ENCODE results near the gene IMMT. TPM values are rescaled to one million over a fixed set of nuclear protein-coding genes. Genes with fewer than 3 reads are reported as not detected.
A peak's percentile ranks its signal among the peaks of the same experiment; 100 is the strongest.
"Not testable (repeated sequence)": the region's sequence is repeated elsewhere in the genome, so short reads cannot be mapped to it uniquely, and the experiment has no call there.

IMMT gene
- polyA plus RNA-seq (2012; ENCODE audit: low read depth, missing spikeins): 77.0 TPM

- DNase-seq (ENCODE audit: insufficient read length, low spot score) (peak; percentile 69), FAIRE-seq (peak; percentile 99)
- peak; percentile 29; the same call in 1 of the 2 replicates for TF ChIP-seq POU2F2 (IDR thresholded peaks at IDR 0.05; ENCODE audit: low read depth, low read length)
- TF ChIP-seq POLR2AphosphoS5 (IDR thresholded peaks at IDR 0.05; ENCODE audit: low read depth, low read length): peak; percentile 68
- no peak for TF ChIP-seq PAX5 (IDR thresholded peaks at IDR 0.05; ENCODE audit: insufficient read depth, low read length, severe bottlenecking)
- peak; percentile 92 for TF ChIP-seq POLR2A (IDR thresholded peaks at IDR 0.05; ENCODE audit: low read depth, low read length)
- TF ChIP-seq TAF1 (IDR thresholded peaks at IDR 0.05; ENCODE audit: low read depth, low read length): peak; percentile 72
- TF ChIP-seq SPI1 (IDR thresholded peaks at IDR 0.05; ENCODE audit: low read depth, low read length): no peak
Observed at GRCh38 chr2:86195055-86195807, at the start of gene IMMT. Gene IMMT, minus strand, starts transcription at chr2:86195462. Its CDS starts 80 bp downstream, at chr2:86195382.

GRCh38 chr2:86244781-86245180, 49.5 kb upstream of the IMMT start:
- FAIRE-seq; DNase-seq (ENCODE audit: insufficient read length, low spot score): not testable (repeated sequence)

GRCh38 chr2:86243950-86244733, 48.9 kb upstream of the IMMT start:
- DNase-seq (ENCODE audit: insufficient read length, low spot score): no peak
- no peak for TF ChIP-seq SPI1 (IDR thresholded peaks at IDR 0.05; ENCODE audit: low read depth, low read length)
- no peak for TF ChIP-seq PAX5 (IDR thresholded peaks at IDR 0.05; ENCODE audit: insufficient read depth, low read length, severe bottlenecking)
- no peak for TF ChIP-seq POLR2A (IDR thresholded peaks at IDR 0.05; ENCODE audit: low read depth, low read length)
- TF ChIP-seq TAF1 (IDR thresholded peaks at IDR 0.05; ENCODE audit: low read depth, low read length): no peak
- TF ChIP-seq POLR2AphosphoS5 (IDR thresholded peaks at IDR 0.05; ENCODE audit: low read depth, low read length): no peak
- TF ChIP-seq POU2F2 (IDR thresholded peaks at IDR 0.05; ENCODE audit: low read depth, low read length): no peak
- peak; percentile 59 for FAIRE-seq

GRCh38 chr2:86243272-86243671, 48.0 kb upstream of the IMMT start:
- no peak for TF ChIP-seq POLR2A (IDR thresholded peaks at IDR 0.05; ENCODE audit: low read depth, low read length)
- no peak for TF ChIP-seq TAF1 (IDR thresholded peaks at IDR 0.05; ENCODE audit: low read depth, low read length)
- TF ChIP-seq POLR2AphosphoS5 (IDR thresholded peaks at IDR 0.05; ENCODE audit: low read depth, low read length): no peak
- no peak for TF ChIP-seq POU2F2 (IDR thresholded peaks at IDR 0.05; ENCODE audit: low read depth, low read length)
- no peak for TF ChIP-seq PAX5 (IDR thresholded peaks at IDR 0.05; ENCODE audit: insufficient read depth, low read length, severe bottlenecking)
- TF ChIP-seq SPI1 (IDR thresholded peaks at IDR 0.05; ENCODE audit: low read depth, low read length): no peak
- FAIRE-seq: no peak
- DNase-seq (ENCODE audit: insufficient read length, low spot score): no peak

DNA sequence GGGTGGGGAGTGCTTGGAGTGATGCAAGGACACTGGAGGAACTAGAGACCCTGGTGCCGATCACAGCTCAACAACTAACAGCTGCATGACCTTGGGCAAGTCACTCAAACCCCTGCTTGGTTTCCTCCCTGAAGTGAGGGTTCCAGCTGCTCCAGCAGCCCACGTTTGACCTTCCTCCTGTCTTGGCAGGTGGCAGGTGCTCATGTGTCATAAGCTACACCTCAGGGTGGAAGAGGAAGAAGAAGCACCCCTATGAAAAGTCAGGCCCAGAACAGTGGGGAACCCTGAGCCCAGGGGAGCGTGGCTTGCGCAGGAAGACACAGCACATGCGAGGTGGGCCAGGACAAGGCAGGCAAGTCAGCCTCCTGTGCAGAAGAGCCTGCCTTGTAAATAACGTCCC, 46.3 kb upstream of the IMMT start:
- DNase-seq (ENCODE audit: insufficient read length, low spot score) (no peak), FAIRE-seq (no peak)
- TF ChIP-seq PAX5 (IDR thresholded peaks at IDR 0.05; ENCODE audit: insufficient read depth, low read length, severe bottlenecking) (no peak), POU2F2 (IDR thresholded peaks at IDR 0.05; ENCODE audit: low read depth, low read length) (no peak), SPI1 (IDR thresholded peaks at IDR 0.05; ENCODE audit: low read depth, low read length) (no peak), POLR2A (IDR thresholded peaks at IDR 0.05; ENCODE audit: low read depth, low read length) (no peak), POLR2AphosphoS5 (IDR thresholded peaks at IDR 0.05; ENCODE audit: low read depth, low read length) (no peak), TAF1 (IDR thresholded peaks at IDR 0.05; ENCODE audit: low read depth, low read length) (no peak)

DNA sequence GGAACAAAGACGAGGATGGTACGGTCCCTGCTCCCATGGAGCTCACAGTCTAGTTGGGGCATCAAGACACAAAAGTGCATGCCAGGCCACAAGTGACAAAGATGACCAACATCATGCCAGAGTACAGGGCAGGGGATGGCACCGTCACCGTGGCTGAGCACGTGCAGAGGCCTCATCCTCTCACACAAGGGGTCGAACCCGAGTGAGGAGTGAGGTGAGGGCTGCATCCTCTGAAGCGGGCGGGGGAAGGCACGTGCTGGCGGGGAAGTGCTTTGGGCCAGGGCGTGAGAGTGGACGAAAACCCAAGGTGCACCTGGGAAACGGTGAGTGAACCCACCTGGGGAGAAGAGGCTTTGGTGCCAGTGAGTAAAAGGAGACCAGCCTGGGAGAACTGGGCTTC, 45.0 kb upstream of the IMMT start:
- DNase-seq (ENCODE audit: insufficient read length, low spot score) (no peak), FAIRE-seq (peak; percentile 28)

GRCh38 chr2:86239745-86240144, 44.5 kb upstream of the IMMT start:
- TF ChIP-seq POU2F2 (IDR thresholded peaks at IDR 0.05; ENCODE audit: low read depth, low read length) (no peak), PAX5 (IDR thresholded peaks at IDR 0.05; ENCODE audit: insufficient read depth, low read length, severe bottlenecking) (no peak), POLR2AphosphoS5 (IDR thresholded peaks at IDR 0.05; ENCODE audit: low read depth, low read length) (no peak), POLR2A (IDR thresholded peaks at IDR 0.05; ENCODE audit: low read depth, low read length) (no peak), TAF1 (IDR thresholded peaks at IDR 0.05; ENCODE audit: low read depth, low read length) (no peak), SPI1 (IDR thresholded peaks at IDR 0.05; ENCODE audit: low read depth, low read length) (no peak)
- FAIRE-seq: no peak
- no peak for DNase-seq (ENCODE audit: insufficient read length, low spot score)

More for the DNA sequence above, 45.0 kb upstream of the IMMT start:
- TF ChIP-seq POU2F2 (IDR thresholded peaks at IDR 0.05; ENCODE audit: low read depth, low read length) (no peak), PAX5 (IDR thresholded peaks at IDR 0.05; ENCODE audit: insufficient read depth, low read length, severe bottlenecking) (no peak), TAF1 (IDR thresholded peaks at IDR 0.05; ENCODE audit: low read depth, low read length) (no peak), POLR2AphosphoS5 (IDR thresholded peaks at IDR 0.05; ENCODE audit: low read depth, low read length) (no peak), POLR2A (IDR thresholded peaks at IDR 0.05; ENCODE audit: low read depth, low read length) (no peak), SPI1 (IDR thresholded peaks at IDR 0.05; ENCODE audit: low read depth, low read length) (no peak)

DNA sequence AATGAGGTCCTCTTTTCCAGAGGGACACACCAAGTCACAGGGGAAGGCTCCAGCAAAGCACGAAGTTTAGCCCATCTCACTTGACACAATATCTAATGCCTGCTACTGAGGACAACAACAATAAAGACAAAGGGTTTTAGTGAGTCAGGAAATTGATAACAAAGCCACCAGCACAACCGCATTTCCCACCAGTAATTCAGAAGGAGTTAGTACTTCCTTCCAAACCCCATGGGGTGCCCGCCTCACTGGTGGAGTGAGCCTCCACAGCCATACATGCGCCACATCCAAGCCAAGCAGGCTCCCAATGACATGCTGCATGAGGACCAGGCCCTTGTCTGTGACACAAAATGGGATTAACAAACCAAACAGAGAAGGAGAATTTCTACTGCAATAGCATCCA, 44.1 kb upstream of the IMMT start:
- TF ChIP-seq POLR2A (IDR thresholded peaks at IDR 0.05; ENCODE audit: low read depth, low read length) (no peak), PAX5 (IDR thresholded peaks at IDR 0.05; ENCODE audit: insufficient read depth, low read length, severe bottlenecking) (no peak), TAF1 (IDR thresholded peaks at IDR 0.05; ENCODE audit: low read depth, low read length) (no peak), POLR2AphosphoS5 (IDR thresholded peaks at IDR 0.05; ENCODE audit: low read depth, low read length) (no peak), SPI1 (IDR thresholded peaks at IDR 0.05; ENCODE audit: low read depth, low read length) (no peak), POU2F2 (IDR thresholded peaks at IDR 0.05; ENCODE audit: low read depth, low read length) (no peak)
- no peak for DNase-seq (ENCODE audit: insufficient read length, low spot score)
- peak; percentile 33 for FAIRE-seq

GRCh38 chr2:86238354-86238753, 43.1 kb upstream of the IMMT start:
- FAIRE-seq (peak; percentile 98), DNase-seq (ENCODE audit: insufficient read length, low spot score) (peak; percentile 42)
- TF ChIP-seq POU2F2 (IDR thresholded peaks at IDR 0.05; ENCODE audit: low read depth, low read length) (no peak), SPI1 (IDR thresholded peaks at IDR 0.05; ENCODE audit: low read depth, low read length) (peak; percentile 43; the same call in 1 of the 2 replicates), POLR2A (IDR thresholded peaks at IDR 0.05; ENCODE audit: low read depth, low read length) (no peak), PAX5 (IDR thresholded peaks at IDR 0.05; ENCODE audit: insufficient read depth, low read length, severe bottlenecking) (no peak), TAF1 (IDR thresholded peaks at IDR 0.05; ENCODE audit: low read depth, low read length) (no peak)

Measured in GM12891 (cell line).